ENCODE data around the gene TRIAP1.

TRIAP1 gene

DNA sequence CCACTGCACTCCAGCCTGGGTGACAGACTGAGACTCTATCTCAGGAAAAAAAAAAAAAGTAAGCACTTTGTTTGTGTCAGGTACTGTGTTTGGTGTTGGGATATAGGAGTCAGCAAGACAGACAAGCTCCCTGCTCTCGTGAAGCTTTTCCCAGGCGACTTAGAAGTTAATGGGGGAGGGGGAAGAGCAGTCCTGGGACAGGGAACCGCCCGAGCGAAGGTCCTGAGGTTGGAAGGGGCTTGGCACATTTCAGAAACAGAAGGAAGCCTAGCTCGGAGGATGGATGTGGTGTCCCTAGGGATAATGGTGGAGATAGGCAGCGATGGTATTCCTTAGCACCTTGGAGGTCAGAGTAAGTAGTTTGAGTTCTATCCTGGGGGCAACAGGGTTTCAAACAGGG lies 16.8 kb downstream of the TRIAP1 start:
- DNase-seq (ENCODE audit: low read depth, low spot score) = no peak

DNA sequence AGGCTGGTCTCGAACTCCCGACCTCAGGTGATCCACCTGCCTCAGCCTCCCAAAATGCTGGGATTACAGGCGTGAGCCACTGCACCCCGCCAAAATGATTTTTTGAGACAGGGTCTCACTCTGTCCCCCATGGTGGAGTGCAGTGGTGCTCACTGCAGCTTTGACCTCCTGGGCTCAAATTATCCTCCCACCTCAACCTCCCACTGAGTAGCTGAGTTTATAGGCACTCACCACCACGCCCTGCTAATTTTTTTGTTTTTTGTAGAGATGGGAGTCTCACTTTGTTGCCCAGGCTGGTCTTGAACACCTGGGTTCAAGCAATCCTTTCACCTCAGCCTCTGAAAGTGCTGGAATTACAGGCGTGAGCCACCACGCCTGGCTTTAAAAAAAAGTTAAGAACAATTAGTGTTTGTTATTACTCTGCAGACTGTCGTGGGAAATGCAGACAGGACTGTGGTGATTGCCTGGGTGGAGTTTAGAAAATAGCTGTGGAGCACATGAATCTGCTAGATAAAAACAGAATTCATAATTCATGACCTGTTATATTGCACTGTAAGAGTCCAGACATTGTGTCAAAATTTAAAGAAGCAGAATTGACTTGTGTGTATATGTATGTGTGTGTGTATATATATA lies 17.5 kb downstream of the TRIAP1 start:
- no peak for DNase-seq (ENCODE audit: low read depth, low spot score)

DNA sequence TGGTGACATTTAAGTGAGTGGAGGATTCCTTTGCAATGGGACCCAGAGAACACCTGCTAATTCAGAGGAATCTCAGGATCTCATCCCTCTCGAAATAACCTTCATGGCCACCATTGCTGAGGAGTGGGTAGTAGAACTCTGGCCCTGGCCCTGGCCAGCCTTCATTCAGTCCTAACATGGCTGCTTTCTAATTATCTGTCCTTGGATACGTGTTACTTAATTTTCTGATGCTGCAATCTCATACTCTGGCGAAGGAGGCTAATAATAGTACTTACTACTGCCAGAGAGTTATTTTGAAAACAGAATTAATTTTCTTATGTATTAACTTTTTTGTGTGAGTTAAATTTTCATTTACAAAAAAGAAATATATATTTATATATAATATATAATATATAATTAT lies 20.4 kb downstream of the TRIAP1 start:
- no peak for DNase-seq (ENCODE audit: low read depth, low spot score)

DNA sequence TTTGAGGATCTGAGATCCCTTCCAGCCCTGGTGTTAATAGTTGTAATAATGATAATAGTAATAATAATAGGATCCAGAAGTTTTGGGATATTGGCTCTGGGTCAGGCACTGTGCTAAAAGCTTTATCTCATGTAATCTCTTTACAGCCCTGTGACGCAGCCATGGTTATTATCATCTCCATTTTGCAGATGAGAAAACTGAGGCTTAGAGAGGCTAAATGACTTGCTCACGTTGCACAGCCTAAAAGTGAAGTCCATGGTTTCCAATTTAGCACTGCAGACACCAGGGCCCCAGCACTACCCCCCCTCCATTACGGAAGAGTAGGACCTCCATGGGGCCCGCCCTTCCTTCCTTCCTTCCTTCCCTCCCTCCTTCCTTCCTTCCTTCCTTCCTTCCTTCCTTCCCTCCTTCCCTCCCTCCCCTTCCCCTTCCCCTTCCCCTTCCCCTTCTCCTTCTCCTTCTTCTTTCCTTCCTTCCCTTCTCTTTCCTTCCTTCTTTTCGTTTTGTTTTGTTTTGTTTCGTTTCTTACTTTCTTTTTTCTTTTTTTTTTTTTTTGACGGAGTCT lies 23.2 kb downstream of the TRIAP1 start:
- DNase-seq (ENCODE audit: low read depth, low spot score) = no peak

DNA sequence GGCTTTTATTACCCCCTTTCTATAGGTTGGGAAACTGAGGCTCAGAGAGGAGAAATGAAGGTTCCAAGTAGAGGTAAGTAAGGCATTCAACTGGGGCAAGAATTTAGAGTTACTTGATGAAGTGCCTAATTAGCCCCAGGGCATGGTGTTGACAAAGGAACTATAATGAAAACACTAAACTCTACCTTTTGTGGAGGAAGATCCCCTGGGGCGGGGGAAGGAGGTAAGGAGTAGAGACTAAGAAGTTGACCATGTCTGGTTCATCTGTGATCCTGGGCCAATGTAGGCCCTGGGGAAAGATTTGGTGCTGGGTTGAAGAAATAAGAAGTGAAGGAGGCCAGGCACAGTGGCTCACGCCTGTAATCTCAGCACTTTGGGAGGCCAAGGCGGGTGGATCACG lies 24.5 kb downstream of the TRIAP1 start:
- no peak for DNase-seq (ENCODE audit: low read depth, low spot score)

DNA sequence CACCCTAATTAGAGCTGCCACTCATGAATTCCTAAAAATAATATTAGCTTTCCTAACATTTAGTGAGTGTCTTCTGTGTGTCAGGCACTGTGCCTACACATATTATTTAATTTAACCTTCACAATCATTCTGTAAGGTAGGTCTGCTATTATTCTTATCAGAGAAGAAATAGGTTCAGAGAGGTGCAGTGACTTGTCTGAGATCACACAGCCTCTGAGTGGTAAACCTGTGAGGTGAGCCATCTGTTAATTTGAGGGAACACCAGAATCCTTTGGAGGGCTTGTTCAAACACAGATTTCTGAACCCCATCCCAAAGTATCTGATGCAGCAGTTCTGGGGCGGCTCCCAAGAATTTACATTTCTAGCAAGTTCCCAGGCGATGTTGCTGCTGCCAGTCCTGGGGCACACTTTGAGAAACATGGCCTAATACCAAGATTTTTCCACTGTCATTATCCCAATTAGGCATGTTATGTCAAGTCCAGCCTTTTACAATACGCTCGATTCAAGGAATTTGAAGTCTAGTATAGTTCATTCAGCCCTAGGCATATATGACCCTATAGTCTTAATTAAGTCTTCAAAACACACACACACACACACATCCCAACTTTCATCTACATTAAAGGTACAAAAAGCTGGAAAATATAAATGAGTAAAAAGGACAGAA lies 28.1 kb downstream of the TRIAP1 start:
- DNase-seq (ENCODE audit: low read depth, low spot score) = no peak

DNA sequence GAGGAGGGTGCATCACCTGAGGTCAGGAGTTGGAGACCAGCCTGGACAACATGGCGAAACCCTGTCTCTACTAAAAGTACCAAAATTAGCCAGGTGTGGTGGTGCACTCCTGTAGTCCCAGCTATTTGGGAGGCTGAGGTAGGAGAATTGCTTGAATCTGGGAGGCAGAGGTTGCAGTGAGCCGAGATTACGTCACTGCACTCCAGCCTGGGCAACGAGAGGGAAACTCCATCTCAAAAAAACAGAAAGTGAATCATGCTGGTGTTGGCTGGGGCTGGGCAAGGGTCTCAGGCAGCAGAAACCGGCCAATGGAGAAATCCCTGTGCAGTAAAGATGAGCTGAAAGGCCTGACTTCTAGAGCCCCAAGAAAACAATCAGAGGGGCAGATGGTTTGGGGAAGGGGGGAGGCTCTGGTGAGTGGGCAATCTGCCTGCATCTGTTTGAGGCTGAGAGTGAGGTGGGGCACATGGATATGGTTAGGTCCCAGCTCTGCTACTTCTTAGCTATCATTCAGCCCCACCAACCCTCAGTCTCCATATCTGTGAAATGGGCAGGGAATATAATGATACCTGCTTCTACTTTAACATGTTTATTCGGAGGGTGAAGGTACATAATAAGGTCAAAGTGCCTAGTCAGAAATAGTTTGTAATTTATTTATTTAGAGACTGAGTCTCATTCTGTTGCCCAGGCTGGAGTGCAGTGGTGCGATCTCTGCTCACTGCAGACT lies 29.5 kb downstream of the TRIAP1 start:
- no peak for DNase-seq (ENCODE audit: low read depth, low spot score)

DNA sequence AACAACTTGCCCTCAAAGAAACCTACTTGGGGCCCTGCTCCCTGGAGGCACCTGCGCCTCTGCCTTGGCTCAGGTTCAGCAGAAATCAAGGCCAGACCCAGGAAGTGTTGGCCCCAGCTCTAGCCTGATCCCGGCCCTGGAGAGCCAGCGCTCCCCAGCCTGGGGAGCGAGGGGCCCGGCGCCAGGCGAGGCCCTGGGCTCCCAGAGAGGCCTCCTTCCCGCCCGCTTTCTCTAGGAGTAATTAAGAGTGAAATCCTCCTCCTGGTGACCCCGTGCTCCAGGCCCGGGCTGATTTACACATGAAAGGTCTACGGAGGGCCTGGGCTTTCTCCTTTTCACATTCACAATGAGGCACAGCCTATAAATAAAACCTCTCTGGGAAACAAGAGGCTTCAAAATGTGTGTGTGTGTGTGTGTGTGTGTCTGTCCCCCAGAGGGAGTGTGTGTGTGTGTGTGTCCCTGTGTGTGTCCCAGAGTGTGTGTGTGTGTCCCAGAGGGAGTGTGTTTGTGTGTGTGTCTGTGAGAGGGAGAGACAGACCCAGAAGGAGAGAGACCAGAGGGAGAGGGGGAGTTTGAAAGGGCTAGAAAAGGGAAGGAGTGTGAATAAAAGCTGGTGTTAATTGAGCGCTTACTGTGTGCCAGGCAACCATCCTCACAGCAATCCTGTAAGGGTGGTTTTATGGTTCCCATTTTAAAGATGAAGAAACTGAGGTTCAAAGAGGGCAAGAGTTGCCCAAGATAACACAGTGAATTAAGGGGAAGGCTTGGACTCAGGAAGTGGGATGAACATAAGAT lies 32.1 kb downstream of the TRIAP1 start:
- DNase-seq (ENCODE audit: low read depth, low spot score) = no peak

DNA sequence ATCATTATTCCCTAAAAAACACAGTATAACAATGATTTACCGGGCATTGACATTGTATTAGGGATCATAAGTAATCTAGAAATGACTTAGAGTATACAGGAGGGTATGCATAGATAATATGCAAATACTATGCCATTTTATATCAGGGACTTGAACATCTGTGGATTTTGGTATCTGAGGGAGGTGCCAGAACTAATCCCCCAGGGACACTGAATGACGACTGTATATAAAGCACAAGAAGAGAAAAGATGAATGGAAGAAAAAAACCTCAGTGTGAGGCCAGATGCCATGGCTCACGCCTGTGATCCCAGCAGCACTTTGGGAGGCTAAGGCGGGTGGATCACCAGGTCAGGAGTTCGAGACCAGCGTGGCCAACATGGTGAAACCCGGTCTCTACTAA lies 33.8 kb downstream of the TRIAP1 start:
- no peak for DNase-seq (ENCODE audit: low read depth, low spot score)

DNA sequence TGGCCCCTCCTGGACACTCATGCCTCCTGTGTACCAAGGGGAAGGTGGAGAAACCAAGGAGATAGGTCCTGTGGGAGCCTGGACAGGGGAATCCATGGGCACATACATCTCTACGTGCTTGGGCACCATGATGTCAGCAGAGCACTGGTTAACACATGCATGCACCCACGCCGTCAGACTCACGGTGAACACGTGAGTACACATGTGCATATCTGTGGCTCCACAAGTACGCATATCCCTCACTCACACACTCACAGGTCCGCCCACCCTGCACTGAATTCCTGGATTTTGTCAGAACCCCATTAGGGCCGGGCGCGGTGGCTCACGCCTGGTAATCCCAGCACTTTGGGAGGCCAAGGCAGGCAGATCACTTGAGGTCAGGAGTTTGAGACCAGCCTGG lies 37.4 kb downstream of the TRIAP1 start:
- DNase-seq (ENCODE audit: low read depth, low spot score) = no peak

DNA sequence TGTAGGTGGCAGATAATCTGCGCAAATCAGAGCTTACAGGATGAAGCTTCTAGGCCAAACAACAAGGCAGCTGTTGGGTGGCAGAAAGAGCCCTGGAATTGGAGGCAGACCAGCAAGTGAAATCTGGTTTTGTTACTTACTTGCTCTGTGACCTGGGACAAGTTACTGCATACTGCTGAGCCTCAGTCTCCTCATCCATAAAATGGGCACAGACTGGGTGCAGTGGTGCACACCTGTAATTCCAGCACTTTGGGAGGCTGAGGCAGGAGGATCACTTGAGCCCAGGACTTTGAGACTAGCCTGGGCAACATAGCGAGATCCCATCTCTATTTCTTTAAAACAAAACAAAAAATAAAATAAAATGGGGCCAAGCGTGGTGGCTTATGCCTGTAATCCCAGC lies 39.6 kb downstream of the TRIAP1 start:
- no peak for DNase-seq (ENCODE audit: low read depth, low spot score)

DNA sequence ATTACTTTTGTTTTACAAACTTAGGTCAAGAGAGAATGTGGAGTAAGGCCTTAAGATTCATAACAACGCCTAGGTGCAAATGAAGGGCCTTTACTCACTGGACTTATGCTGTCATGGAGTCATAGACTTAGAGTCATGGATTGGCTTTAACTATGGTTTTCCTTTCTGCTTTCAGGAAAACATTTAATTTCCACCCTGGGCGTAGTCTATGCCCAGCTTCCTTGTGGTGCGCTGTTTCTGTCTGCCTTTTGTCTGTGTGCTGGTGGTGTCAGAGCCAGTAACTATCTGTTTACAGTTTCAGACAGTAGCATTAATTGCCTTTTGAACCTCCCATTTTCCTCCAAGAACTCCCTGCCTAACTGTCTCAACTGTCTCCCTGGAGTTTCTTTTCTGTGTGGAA lies 40.1 kb downstream of the TRIAP1 start:
- no peak for DNase-seq (ENCODE audit: low read depth, low spot score)

DNA sequence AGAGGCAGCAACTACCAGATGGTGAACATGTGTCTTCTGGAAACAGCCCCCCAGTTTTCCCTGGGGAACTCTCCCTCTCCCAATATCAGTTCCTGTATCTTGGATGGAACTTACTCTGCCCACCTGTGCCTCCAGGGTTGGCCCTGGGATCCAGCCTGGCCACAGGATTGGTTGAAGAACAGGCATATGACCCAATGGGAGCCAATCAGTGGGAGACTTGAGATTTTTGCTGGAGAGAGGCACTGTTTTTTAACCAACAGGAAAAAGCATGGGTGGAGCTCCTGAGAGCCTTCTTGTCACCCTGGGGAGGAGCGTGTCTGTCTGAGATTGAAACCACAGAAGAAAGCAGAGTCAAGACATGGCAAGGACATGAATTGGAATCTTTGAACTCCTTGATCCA lies 41.9 kb downstream of the TRIAP1 start:
- DNase-seq (ENCODE audit: low read depth, low spot score) = no peak

DNA sequence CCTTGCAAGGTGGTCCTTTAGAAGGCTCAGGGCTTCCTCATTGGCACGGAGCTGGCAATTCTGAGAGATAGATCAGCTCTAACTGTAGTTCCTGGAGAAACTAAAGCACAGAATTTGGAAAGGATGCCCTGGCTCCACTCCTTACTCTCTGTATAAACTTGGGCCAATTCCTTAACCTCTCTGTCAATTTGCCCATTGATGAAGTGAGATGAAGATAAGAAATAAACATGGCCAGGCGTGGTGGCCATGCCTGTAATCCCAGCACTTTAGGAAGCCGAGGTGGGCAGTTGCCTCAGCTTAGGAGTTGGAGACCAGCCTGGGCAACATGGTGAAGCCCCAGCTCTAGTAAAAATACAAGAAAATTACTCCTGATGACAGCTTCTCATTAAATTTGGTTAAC lies 42.3 kb downstream of the TRIAP1 start:
- DNase-seq (ENCODE audit: low read depth, low spot score) = no peak

DNA sequence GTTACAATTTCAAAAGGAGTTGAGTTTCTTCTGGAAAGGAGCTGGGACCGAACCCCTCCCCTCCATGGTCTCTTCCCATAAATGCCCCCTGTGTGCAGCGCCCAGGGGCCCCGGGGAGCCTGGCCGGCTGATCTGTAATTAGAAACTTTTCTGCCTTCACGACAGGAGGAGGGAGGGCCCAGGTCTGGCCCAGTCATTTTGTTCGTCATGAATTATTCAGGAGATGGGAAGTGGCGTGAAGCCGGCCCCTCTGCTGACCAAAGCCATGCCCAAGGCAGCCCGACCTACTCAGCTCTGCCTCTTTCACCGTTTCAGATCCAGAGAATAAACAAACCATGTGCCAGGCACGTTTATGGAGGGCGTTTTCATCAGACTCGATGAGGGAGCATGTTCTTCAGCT lies 44.0 kb downstream of the TRIAP1 start:
- no peak for DNase-seq (ENCODE audit: low read depth, low spot score)

DNA sequence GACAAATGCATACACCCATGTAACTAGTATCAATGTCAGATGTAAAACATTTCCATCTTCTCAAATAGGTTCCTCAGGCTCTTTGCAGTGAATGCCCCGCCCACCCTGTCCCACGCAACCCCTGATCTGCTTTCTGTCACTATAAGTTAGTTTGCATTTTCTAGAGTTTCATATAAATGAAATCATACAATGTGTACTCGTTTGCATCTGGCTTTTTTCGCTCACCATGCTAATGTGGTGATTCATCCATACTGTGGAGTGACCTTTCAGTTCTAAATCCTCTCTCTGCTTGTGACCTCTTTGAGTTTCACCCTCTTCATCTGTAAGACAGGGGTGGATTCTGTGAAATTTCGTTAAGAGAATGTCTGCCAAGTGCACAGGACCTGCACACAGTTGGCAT lies 46.7 kb downstream of the TRIAP1 start:
- DNase-seq (ENCODE audit: low read depth, low spot score) = no peak

DNA sequence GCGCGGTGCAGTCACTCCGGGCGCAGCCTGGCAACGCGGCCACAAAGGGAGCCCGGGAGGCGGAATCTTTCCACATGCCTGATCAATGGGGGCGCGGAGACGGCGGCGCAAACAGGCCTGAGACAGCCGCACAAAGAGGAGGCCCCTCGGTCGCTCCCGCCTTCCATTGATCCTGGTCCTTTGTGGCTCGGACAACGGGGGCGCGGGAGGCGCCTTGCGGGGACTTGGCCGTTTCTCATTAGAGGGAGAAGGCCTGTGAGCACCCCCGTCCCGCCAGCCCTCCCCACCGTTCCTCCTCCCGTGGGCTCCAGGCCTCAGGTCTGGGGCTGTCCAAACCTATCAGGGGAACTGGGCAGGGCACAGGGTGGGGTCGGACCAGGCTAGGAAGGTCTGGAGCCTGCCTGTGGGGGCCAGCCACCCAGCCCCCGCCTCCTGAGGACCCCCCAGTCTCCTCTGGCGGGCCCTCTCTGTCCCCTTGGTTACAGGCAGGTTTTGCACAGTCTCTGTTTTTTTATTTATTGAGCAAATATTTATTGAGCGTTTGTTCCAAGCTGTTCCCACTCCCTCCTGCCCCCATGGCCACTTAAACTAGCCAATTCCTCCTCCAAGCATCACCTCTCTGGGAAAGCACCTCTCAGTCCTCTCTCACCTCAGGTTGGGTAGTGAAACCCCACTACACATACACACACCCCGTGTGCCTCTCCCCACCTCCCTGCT lies 48.2 kb downstream of the TRIAP1 start:
- no peak for DNase-seq (ENCODE audit: low read depth, low spot score)

DNA sequence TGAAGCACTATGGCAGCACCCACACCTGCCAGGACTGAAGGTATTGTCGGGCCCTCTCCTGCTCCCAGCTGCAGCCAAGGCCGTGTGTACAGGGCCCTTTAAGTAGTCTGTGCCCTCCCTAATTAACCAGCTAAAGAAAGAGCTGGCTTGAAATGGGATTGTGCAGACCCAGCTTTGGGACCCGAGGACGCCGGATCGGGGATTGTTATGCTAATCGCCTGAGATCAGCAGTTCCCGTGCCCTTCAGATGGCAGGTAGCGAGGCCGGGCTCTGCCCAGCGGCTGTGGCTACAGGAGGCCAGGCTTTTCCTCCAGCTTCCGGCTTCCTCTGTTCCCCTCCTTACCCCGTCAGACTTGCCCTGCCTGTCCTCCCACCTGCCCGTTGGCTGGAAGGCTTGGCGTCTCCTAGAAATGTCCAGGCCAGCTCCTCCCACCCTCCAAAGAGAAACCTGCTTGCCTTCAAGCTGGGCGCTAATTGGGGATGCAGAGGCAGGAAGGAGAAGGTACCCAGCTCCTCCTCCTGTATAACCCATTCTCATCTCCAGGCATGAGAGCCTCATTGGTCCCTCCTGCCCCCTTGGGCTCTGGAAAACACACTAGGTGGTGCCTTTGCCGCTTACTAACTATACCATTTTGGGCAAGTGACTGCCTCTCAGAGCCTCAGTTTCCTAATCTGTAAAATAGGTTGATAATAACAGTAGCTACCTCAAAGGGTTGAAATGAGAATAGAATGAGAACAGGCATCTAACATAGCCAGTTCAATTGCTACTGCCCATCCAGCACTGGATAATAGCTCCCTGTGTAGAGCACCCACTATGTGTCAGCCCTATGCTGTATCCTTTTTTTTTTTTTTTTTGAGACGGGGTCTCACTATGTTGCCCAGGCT lies 51.5 kb downstream of the TRIAP1 start:
- no peak for DNase-seq (ENCODE audit: low read depth, low spot score)
